CD4-positive, alpha-beta T cell treated with Interleukin-10 for 1 hour (primary cell): ENCODE data around the gene SLC44A1.
A peak's percentile ranks its signal among the peaks of the same experiment; 100 is the strongest.

Experiments
- DNase-seq: peaks from one replicate; pipeline ENCODE4 v3.0.0-alpha.2; 2020

The SLC44A1 gene

DNA sequence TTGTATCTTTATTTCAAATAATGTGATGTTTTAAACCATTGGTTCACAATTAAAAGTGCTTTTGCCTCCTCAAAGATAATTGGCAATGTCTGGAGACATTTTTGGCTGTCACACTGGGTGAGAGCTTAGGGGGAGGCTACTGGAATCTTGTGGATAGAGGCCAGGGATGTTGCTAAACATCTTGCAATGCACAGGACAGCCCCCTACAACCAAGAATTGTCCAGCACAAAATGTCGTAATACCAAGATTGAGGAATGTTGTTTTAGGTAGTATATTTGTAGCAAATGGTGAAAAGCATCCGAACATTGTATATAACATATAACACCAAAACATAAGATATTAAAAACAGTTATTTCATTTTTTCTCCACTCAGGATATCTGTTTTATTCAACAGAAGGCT is 99.8 kb downstream of the SLC44A1 start:
- DNase-seq = no peak

DNA sequence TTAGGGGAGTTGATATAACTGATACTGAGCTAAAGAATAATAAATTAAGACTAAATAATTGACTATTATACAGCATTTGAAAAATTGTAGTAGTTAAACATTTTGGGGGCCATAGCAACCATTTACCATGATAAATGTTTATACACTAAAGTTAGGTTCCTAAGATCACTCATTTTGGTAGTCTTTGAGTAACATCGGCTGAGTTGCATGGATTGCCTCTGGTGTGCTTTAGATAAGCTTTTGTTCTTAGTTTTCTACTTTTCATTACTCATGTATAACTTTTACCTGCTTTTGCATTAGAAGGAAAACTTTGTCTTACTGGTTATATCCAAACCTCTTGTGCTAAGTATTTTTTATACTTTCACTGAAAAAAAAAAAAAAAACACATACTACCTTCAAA is 101.2 kb downstream of the SLC44A1 start:
- no peak for DNase-seq

DNA sequence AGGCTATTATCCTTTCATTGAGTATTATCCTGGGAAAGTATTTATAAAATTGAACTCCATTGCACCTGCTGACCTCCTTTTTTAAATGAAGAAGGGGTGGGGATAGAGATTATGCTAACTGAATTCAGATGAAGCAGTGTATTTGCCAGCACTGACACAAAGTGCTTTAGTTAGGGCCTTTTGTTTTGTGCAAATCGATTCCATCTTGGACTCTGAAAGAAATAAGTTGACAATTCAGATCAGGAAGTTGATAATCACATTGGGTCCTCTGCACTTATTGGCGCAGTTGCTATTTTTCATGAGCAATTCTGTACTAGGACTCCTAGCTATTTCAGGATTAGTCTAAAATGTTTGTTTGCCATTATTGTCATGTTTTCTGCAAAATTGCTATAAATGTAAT is 101.8 kb downstream of the SLC44A1 start:
- no peak for DNase-seq

DNA sequence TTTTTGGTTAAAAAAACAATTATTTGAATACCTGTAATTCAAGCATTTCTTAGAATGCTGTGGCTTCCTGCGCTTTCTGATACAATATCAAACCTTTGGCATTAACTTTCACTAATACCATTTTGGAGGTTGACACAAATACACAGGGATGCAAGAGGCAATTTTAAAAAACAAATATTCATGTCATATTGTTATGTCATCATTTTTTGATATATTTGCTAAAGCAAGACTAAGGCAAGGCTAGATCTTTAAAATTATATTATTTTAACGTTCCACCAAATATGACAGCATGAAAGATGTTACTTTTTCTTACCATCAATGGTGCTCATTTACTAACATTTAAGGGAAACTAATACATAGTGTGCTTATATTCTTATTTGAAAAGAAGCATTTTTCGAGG is 110.0 kb downstream of the SLC44A1 start:
- no peak for DNase-seq

DNA sequence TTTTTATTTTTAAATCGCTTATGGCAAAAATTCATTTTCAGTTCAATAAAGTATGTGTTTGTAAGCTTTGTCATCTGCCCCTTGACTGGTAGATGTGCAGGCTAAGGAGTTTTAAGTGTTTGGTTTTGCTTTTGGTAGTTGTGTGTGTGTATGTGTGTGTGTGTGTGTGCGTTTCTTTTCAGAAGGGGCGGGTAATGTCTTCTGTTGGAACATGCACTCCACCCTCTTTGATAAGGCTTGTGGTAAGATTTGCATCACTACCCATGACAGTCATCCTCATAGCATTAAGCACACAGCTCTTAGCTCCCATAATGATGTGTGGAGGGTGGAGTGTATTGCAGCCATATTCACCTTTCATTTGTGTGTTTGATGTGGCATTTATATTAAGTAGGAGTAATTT is 111.3 kb downstream of the SLC44A1 start:
- peak; percentile 9 for DNase-seq

DNA sequence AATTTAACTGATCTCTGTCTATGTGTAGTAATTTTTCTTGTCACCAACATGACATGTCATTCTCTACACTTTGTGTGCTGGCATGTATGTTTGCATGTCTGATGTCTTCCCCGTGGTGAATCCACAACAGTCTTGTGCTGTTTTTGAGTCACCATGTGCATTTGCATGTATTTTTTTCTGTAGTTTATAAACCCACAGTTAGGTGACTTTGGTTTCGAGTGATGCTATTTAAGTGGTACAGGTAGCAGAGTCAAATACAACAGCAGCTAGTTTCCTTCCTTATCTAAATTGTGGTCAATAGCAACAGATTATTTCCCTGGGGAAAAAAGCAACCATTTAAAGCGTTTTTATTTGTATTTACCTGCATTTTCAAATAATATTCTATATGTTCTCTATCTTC is 113.5 kb downstream of the SLC44A1 start:
- no peak for DNase-seq

DNA sequence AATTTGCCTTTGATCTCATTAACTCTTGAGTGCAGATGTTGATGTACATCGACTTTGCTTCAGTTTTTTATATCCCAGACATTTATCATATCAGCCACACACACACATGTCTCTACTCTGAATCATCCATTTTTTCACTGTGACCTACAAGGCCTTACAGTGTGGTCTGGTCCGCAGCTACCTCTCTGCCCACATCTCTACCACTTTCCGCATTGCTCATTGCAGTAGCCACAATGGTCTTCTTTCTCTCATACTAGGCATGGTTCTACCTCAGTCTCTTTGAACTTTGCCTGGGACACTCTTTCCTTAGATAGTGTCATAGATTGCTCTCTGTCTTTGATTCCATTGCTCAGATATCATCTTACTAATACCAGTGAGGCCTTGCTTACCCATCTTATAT is 115.4 kb downstream of the SLC44A1 start:
- DNase-seq = no peak

DNA sequence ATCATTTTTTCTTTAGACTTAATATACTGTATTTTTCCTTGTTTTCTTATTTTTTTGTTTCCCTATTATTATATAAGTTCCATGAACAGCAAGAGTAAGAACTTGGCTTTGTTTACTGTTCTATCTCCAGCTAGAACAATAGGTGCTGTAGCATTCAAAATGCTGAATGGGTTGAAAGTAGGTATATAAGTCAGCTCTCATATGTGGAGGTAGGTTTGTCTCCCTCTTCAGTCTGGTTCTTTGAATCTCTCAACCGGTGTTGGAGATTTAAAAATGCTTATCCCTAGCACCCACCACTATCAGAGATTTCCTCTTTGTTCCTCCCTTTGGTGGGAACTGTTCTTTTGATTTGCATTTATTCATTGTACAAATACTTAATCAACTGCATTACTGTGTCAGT is 115.9 kb downstream of the SLC44A1 start:
- DNase-seq = no peak

DNA sequence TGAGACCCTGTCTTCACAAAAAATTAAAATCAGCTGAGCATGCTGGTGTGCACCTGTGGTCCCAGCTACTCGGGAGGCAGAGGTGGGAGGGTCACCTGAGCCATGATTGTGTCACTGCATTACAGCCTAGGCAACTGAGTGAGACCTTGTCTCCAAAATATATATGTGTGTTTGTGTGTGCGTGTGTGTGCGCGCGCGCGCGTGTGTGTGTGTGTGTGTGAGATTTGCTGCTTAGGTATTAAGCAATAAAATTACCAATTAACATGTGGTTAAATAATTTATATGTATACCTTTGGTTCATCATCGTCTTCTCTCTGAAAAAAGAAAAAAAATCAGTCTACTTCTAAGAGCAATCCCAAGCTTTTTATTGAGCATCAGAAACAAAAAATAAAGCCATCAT is 117.4 kb downstream of the SLC44A1 start:
- no peak for DNase-seq

DNA sequence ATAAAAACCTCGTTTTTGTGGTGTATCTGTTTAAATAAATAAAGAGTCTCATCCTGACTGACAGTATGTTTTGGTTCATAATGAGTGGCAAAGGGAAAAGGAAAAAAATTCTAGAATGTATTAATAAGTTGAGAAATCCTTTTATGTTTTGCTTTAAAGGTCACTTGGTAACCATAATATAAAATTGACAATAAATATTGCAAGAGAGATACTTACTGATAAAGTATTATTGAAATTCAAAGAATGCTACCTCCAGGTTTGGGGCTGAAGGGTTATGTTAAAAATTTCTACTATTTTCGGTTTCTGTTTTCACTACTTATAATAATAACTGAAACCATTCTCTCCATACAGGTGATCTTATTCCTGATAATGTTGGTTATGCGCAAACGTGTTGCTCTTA is 118.0 kb downstream of the SLC44A1 start:
- DNase-seq = no peak

DNA sequence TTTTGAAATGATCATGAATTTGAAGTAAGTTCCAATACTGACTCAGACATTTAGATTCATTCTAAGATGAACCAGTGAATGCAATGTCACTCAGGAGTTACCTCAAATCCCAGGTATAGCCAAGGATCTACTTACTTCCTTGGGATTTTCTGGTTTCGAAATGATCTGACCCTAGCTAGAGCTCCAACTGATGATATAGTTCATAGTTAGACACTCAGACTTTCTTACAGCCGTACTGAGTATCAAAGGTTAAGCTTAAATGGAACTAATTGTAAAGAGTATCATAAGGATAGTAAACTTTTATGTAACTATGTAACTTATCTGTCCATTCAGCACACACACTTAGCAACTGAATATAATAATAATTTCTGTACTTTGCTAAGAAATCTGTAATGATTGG is 119.4 kb downstream of the SLC44A1 start:
- DNase-seq = no peak

DNA sequence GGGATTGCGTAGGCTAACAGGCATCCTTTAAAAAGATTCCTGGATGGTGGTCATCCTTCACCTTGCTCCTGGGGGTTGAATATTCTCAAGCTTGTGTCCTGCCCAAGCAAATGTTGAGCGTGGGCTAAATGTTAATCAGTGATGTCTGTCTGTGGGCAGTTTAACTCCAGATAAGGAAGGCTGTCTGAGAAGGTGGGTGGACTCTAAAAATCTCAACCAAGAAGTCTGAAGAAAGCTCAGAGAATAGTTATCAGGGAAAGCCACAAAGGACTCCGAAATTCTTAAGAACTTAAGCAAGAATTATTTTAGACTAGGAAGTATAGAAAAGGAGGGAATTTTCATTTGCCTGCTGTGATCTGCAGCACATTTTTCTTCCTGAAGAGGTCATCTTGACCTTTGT is 125.5 kb downstream of the SLC44A1 start:
- no peak for DNase-seq

DNA sequence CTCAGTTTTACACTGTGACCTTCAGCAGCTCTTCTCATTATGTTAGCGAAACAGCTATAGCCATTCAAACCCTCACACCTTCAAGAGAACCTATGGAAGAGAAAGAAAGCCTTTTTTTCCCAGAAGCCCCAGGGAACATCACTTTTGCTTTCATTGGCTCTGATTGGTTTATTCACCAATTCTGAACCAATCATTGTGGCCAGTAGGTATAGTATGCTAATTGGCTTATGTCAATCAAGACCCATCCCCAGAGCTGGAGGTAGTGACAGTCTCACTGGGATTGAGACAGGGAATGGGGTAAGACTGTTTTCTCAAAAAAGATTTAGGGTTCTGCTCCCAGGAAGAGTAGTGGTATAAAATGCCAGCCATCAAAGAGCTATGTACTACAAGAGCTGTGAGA is 129.3 kb downstream of the SLC44A1 start:
- no peak for DNase-seq

DNA sequence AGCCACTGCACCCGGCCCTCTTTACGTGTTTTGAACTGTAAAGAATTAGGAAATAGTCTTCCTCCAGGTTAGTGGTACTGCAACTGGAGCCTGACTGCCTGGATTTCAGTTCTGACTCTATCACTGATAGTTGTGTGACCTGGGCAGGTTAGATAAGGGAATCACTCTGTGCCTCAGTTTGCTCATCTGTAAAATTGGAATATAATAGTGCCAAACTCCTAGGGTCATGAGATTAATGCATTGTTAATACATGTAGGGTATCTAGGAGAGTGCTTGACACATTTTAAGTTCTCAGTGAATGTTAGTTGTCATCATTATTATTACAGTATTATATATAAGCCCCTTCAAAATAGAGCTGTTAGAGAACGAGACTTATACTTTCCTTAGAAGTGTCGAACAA is 130.9 kb downstream of the SLC44A1 start:
- DNase-seq = no peak

DNA sequence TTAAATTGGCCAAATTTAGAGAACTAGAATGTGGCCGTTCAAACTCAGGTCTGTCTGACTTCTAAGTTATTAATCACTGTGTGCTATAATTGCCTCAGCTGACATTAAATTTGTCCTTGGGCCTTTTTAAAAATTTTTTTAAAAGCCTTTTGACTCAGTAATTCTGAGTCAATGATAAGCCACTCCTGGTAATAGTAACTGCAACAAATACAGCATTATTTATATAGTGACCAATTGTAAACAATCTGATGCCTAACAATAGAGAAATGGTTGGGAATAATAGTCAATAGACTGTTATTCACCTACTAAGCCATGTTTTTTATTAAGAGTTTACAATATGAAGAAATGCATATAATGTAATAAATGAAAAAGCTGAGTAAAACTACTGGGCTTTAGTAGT is 132.4 kb downstream of the SLC44A1 start:
- DNase-seq = no peak

DNA sequence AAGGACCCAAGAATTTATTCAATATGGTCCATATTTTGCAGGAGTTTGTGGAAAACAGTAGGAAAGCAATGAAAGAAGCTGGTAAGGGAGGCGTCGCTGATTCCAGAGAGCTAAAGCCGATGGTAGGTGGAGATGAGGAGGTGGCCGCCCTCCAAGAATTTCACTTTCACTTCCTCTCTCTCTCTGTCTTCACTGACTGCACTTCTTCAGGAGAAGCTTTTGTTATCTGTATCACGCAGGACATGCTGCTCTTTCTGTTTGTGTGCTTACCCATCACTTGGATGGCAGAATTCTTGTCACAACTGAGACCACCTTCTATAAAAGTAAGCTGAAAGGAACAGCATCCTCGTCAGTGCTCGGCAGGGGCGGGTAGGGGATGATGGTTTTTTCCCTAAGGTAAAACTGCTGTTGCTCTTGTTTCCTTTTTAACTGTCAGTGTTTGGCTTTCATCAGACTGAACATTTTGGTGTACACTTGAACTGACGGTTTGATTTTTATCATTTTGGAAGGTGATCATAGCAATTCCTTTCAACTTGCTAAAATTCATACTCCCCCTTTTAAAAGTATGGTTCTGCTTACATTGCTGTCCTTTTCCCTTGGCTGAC is 141.0 kb downstream of the SLC44A1 start:
- peak; percentile 36 for DNase-seq

DNA sequence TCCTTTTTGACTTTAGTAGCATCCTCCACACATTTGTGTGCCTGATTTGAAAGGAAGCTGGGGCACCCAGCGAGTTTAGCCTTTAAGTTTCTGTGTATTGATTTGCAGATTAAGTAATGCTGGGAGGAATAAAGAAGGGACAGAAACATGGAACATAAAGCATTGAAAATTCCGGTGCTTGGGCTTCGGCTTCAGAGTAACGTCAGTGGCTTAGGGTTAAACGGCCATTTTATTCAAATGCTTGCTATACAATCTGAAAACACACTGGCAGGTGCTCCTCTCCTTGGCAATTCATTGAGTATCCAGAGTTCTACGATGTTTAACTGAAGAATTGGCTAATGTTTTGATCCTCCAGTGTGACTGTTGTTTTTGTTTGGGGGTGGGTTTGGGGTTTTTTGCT is 145.3 kb downstream of the SLC44A1 start:
- DNase-seq = no peak

DNA sequence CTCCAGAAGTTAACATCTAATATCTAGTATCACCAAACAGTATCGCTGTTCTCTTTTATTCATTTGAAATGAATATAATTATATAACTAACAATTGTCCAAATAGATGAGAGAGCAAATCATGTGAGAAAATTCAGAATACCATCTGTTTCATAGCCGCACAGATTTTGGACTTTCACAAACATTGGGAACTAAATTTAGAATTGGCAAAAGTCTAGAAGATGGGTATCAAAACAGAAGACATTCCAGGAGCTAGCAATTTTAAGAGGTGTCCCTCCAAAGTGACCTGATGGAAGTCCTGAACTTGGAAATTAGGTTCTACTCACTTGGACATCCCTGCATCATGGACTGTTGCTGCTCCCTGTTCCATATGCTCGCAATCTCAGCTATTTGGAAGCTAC is 146.4 kb downstream of the SLC44A1 start:
- no peak for DNase-seq

DNA sequence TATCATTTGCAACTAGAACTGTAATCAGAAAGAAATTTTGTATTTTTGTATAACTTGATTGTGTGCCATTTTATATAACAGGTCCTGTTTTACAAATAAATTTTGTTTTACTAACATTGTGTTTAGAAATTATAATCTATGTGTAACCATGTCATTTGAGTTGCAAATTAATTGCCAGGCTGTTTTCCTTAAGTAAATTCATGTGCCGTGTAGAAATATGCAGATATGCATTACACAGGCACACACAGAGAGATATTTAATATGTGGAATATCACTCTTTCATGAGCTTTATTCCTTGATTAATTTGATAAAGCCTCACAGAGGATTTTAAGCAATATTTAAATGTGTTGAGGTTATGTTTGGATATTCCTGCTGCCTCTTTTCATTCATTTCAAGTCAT is 146.8 kb downstream of the SLC44A1 start:
- DNase-seq = no peak

DNA sequence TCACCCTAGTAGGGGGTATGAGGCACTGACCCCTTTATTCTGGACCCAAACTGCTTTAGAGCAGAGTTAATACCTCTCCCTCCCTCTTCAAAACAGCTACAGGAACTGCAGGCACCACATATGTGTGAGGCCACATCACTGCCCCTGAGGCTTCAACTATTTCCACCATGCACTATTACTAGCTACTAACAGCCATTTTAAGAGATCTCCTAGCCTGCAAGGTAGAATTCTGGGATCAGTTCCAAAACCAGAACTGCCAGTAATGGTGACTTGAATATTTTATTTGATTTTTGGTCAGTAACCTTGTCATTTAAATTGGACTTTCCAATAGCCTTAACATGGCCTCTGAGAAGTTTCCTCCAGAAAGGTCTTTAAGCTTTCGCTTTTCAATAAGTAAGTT is 148.1 kb downstream of the SLC44A1 start:
- DNase-seq = no peak

DNA sequence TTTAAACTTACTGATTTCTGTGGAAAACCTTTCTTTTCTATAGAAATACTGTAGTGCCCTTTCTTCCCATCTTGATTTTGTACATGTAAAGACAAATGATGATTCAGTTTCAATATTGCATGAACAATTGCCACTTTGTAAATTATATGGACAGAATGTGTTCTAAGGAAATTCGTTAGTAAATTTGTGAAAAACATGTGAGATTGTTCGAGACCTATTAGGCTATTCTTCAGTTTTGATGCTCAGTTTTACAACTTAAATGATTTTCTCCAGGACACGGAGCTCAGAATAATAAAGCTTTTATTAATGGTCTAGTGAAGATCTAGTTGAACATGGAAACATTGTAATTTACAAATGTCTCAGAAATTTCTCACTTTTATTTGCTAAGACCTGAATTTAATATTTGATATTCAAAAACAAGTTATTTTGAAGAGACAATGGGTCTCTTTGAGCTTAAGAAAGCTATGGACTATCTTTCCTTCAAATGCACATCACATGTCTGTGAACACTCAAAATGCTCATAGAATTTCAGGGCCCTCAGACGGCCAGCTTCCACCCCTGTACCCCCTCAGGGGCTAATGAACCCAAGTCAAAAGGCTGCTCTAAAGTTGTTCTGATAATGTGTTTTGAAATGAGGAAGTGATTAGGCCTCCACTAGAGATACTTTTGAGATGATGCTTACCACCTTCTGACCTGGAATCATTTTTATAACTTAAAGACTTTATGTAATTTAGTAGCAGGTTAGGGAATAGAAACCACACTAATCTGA is 149.3 kb downstream of the SLC44A1 start:
- no peak for DNase-seq

DNA sequence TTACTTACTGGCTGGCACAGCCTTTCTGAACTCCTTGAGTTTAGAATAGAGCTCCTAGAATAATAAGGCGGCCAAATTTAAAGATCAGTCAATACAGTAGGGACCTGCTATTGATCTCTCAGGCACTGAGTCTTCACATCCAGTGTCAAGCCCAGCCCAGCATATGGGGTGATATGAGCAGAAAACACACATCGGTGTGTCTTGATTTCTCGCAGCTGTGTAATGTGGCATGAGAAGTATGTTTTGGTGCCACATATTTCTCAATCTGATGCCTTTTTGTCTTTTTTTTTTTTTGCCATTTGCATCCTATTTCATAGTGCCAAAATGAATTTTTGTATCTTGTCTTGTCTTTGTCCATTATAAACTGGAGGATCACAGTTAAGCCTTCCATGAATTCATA is 152.0 kb downstream of the SLC44A1 start:
- DNase-seq = no peak

DNA sequence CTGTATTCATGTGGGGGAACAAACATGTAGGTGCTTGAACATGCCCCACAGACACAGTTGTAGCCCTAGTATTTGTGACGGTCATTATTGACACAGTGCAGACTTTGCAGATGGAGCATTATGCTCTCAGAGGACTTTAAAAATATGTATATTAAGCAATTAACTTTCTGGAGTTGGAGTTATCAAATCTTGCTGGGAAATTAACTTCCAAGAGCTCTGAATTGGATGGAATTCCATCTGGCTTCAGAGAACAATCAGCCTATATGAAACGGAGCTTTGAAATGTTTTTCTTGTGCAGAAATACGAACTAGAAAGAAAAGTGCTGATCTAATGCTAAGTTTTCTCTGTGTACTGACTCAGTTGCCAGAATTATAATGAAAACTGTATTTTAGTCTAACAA is 152.4 kb downstream of the SLC44A1 start:
- DNase-seq = no peak

DNA sequence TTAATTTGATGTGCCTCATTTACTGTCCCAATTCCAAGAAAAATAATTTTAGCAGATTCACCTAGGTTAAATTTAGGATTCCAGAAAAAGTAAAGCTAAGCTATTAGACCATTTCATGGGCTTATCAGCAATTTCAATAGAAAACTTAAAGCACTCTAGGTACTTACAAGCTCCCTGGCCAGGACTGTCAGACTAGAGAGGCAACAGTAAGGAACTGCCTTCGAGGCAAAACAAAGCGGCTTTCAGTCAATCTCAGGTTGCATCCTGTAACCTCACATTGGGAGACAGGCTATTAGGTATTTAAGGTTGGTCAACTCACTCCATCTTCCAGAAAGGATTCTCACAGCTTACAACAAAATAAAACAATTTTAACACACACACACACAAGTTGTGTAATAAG is 154.7 kb downstream of the SLC44A1 start:
- DNase-seq = no peak

DNA sequence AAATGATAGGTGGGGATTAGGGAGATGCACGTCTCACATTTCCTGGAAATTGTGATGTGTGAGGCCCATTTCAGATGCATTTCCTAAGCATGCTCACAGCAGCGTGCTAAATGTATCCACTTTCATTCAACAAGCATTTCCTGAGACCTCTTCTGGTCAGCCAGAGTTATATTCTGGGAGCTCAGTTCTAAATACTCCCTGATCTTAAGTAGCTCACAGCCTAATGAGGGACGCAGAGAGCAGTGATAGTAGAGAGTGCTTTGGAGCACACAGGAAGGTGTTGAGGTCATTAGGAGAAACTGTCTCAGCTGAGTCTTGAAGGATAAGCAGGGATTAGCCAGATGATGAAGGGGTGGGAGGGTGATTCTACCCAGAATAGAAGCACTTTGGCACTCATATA is 157.2 kb downstream of the SLC44A1 start:
- no peak for DNase-seq
